A549 treated with DMSO at 1 μM for 4 hours (cell line): ENCODE data around the gene PRODH2. TPM values are rescaled to one million over a fixed set of nuclear protein-coding genes. Genes with fewer than 3 reads are reported as not detected.

Experiments
- total RNA-seq: library from RNA; stranded (reverse); fragments of 200-300 nt; extraction: Qiagen RNA extraction; gene quantifications from 5 replicates; pipeline ENCODE4 v1.2.3, GENCODE V29; 2022; ENCODE audit warnings: low read depth

The PRODH2 gene, protein sequence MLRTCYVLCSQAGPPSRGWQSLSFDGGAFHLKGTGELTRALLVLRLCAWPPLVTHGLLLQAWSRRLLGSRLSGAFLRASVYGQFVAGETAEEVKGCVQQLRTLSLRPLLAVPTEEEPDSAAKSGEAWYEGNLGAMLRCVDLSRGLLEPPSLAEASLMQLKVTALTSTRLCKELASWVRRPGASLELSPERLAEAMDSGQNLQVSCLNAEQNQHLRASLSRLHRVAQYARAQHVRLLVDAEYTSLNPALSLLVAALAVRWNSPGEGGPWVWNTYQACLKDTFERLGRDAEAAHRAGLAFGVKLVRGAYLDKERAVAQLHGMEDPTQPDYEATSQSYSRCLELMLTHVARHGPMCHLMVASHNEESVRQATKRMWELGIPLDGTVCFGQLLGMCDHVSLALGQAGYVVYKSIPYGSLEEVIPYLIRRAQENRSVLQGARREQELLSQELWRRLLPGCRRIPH
- 0.27 to 0.66 TPM (median 0.41 TPM) in 4 of 5 replicates, not detected in the other for total RNA-seq

DNA sequence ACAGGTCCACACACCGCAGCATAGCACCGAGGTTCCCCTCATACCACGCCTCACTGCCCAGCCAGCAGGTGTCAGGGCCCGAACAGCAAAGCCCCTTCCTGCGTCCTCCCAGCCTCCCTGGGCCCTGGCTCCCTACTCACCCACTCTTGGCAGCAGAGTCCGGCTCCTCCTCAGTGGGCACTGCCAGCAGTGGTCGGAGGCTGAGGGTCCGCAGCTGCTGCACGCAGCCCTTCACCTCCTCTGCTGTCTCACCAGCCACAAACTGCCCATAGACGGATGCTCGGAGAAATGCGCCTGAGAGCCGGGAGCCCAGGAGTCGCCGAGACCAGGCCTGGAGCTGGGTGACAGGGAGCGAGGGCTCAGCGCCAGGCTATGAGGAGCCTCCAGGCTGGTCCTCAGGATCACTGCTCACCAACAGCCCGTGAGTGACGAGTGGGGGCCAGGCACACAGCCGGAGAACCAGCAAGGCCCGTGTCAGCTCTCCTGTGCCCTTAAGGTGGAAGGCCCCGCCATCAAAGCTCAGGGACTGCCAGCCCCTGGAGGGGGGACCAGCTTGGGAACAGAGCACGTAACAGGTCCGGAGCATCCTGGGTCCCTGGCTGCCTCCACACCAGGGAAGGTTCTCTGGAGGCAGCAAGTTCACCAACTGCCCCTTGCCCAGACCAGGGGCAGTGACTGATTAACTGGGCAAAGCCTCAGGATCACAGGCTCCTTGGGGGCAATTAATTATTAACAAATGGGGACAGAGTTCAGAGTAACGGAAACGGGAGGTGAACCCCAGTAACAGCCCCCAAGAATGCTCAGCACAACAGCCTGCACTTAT lies at the start of gene PRODH2:
TSS of gene PRODH2 (minus strand) at position 626 of the 823 bp plus-strand sequence. CDS start at position 586, 40 bp downstream.

DNA sequence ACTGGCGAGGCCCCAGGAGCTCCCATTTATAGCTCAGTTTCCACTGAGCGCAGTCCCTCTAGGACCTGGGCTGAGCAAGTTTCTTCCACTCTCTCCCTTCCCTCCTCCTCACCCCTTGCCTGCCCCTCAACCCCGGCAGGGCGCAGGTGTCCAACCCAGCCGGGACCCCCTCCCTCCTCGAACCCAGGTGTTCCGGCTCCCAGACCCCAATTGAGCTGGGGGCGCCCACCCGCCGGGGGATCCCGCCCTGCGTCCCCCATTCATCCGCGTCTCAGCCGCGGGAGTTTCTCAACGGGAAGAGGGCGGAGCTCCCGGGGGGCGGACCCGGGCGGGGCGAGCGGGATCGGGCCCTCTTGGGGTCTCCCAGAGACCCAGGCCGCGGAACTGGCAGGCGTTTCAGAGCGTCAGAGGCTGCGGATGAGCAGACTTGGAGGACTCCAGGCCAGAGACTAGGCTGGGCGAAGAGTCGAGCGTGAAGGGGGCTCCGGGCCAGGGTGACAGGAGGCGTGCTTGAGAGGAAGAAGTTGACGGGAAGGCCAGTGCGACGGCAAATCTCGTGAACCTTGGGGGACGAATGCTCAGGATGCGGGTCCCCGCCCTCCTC lies 44.0 kb upstream of the PRODH2 start, which contains the start of gene KIRREL2:
TSS of gene KIRREL2 (plus strand) at position 366 of the 604 bp plus-strand sequence. CDS start at position 575, 209 bp downstream.

DNA sequence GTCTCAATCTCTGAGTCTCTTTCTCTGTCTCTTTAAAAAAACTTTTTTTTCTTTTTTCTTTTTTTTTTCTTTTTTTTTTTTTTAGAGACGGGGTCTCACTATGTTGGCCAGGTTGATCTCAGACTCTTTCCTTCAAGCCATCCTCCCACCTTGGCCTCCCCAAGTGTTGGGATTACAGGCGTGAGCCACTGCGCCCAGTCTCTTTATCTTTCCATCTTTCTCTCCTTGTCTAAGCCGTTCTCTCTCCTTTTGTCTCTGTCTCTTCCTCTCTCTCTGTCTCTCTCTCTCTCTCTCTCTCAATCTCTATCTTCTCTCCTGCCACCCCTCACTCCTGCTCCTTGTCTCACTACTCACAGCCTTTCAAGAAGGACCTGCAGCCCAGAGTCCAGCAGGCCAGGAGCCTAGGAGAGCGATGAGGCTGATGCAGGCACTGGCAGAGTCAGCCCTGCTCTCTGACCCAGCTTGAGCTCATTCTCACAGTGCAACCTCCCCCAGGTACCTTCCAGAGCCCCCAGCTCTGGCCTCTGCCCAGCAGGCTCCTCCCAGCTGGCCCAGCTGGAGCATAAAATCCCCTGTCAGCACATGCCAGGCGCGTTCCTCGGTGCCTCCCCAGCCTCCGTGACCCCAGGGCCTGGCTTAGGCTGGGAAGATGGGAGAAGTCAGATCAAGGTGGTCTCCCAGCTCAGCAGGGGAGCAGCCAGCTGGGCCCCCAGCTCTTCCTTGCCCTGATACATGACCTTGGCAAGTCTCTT lies 39.6 kb upstream of the PRODH2 start, which contains the start of gene NPHS1:
TSS of gene NPHS1 (minus strand) at position 476 of the 752 bp plus-strand sequence. CDS start 667 bp downstream, outside the sequence.

DNA sequence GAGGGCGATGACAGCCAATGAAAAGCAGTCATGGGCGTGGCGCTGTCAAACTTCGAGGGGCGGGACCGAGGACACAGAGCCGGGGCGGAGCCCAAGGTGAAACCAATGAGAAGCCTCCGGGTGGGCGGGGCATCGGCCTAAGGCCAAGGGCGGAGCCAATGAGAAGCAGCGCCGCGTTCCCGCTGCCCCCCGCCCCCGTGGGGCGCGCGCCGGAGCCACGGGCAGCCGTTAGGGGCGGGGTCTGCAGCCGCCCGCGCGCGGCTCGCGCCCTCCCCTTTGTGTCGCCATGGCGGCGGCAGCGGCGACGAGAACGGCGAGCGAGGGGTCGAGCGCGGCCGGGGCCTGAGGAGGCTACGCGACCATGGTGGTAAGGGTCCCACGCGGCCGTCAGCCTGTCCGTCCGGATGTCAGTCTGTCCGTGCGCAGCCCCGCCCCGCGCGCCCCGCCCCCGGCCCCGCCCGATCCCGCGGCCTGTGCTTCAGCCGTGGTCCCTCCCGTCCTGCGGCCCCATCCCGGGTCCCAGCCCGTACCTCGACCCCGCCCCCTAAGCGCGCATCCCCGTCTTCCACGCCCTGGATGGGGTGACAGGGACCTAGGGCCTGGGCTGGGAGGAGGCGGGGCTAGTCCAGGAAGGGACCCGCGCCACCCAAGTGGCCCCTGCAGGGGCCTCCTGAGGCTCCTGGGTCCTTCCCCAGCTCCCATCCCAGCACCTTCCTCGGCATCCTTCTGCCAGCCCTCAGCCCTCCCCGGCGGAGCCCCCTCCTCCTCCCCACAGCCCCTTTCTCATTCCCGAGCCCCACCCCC lies 37.1 kb downstream of the PRODH2 start, which contains the start of gene ARHGAP33:
TSS of gene ARHGAP33 (plus strand) at position 267 of the 804 bp plus-strand sequence. CDS start at position 362, 95 bp downstream.

DNA sequence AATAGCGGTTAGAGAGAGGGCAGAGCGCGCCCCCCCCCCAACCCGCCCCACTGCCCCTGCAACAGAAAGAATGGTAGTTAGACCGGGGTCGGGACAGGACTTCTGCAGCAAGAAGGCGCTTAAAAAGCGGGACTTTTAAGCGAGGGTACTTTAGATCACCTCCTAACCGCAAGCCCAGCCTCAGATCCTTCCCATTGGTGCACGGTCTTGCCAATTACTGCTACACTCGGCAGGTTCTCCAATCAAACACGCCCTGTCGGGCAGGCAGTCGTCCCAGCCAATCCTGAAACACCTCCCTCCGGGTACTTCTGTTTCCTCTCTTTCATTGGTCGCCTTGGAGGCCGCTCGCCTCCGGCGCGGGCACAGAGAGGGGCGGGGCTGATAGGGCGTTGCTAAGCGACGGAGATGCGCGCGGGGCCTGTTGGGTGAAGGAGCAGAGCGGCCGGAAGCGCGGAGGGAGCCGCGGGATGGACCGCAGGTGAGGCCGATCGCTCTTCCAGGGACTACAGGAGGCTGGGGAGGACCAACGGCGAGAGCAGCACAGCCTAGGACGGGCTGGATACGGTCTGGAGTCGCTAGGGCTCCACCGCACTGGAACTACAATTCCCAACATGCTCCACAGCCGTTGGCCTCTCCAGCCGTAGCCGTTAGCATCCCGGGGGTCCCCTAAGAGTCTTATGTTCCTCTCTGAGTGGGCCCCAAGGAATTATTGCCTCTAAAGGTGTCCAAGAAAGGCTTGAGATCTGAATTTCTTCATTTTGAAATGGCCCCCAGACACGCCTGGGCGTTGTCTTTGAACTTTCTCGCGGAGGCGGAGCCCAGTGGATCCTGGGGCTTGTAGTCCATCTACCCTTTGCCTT lies 54.7 kb downstream of the PRODH2 start, which contains the start of gene PROSER3:
TSS of gene PROSER3 (plus strand) at position 428 of the 860 bp plus-strand sequence. CDS start at position 468, 40 bp downstream.

DNA sequence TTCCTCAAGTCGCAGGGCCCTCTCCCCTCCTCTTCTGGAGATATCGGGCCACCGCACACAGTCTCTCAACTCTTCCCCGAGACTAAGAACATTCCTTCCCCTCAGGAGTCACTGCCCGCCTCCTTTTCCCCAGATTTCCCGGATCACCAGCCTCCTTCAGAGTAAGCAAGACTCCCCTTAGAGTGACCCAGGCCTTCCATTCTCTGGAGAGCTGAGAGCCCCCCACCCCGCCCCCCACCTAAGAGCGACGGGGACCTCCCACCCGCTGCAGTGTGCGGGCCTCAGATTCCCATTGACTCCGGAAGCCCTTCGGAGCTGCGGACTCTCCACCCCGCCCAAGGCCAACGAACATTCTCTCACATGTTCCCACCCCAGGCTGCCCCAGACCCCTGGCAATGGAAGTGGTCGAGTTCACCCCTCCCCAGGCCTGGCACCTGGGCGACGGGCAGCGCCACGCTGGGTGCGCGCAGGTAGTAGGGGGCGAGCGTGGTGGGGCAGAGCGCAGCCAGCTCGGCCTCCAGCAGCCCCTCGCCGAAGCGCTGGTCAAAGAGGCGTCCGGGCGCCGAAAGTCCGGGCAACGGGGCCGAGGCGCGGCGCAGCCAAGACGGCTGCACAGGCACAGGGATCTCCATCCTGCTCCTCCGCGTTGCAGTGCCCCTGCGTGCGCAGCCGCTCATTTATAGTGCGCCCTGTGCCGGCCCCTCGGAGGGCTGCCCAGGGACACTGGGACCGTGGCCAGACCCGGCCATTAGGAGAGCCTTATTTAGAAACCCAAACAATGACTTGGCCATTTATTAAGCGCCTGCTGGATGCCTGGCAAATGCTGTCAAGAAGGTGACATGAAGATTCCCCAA lies 56.0 kb downstream of the PRODH2 start, which contains the start of gene HSPB6:
TSS of gene HSPB6 (minus strand) at position 653 of the 854 bp plus-strand sequence. CDS start at position 632, 21 bp downstream.

Other genes starting within 250 kb of the PRODH2 start
- gene ATP4A, start 249.2 kb downstream of the PRODH2 start, total RNA-seq = 0.10 TPM in 1 of 5 replicates, not detected in the others
- not detected in 5 replicates for gene PMIS2, start 226.7 kb downstream of the PRODH2 start, total RNA-seq
- gene HAUS5, start 200.1 kb downstream of the PRODH2 start, total RNA-seq = 10.8 to 18.4 TPM (median 15.7 TPM) in 5 replicates
- gene RBM42, start 183.8 kb downstream of the PRODH2 start, total RNA-seq = 147 to 213 TPM (median 187 TPM) in 5 replicates
- 2.1 to 3.1 TPM (median 2.3 TPM) in 5 replicates for gene ETV2, start 171.1 kb downstream of the PRODH2 start, total RNA-seq
- gene COX6B1, start 164.5 kb downstream of the PRODH2 start, total RNA-seq = 1,270 to 1,573 TPM (median 1,320 TPM) in 5 replicates
- 0.64 to 1.2 TPM (median 0.84 TPM) in 5 replicates for gene UPK1A, start 146.3 kb downstream of the PRODH2 start, total RNA-seq
- 0.05 TPM in 1 of 5 replicates, not detected in the others for gene ZBTB32, start 108.3 kb downstream of the PRODH2 start, total RNA-seq
- gene KMT2B, start 94.8 kb downstream of the PRODH2 start, total RNA-seq = 47.8 to 63.3 TPM (median 58.5 TPM) in 5 replicates
- 10.2 to 13.0 TPM (median 11.9 TPM) in 5 replicates for gene IGFLR1, start 70.4 kb downstream of the PRODH2 start, total RNA-seq
- gene U2AF1L4, start 67.4 kb downstream of the PRODH2 start, total RNA-seq = 23.0 to 29.3 TPM (median 28.6 TPM) in 5 replicates
- 273 to 299 TPM (median 279 TPM) in 5 replicates for gene PSENEN, start 67.2 kb downstream of the PRODH2 start, total RNA-seq
- 20.7 to 27.8 TPM (median 21.4 TPM) in 5 replicates for gene LIN37, start 64.3 kb downstream of the PRODH2 start, total RNA-seq
- gene HSPB6, start 55.8 kb downstream of the PRODH2 start, total RNA-seq = 0.16 to 0.34 TPM (median 0.20 TPM) in 5 replicates
- 27.5 to 38.7 TPM (median 32.5 TPM) in 5 replicates for gene PROSER3, start 54.7 kb downstream of the PRODH2 start, total RNA-seq
- 3.5 to 9.2 TPM (median 6.2 TPM) in 5 replicates for gene ARHGAP33, start 37.3 kb downstream of the PRODH2 start, total RNA-seq
- gene NPHS1, start 39.7 kb upstream of the PRODH2 start, total RNA-seq = 0.17 to 0.77 TPM (median 0.42 TPM) in 5 replicates
- gene KIRREL2, start 44.1 kb upstream of the PRODH2 start, total RNA-seq = 0.44 to 0.74 TPM (median 0.58 TPM) in 5 replicates
- 82.7 to 99.7 TPM (median 88.7 TPM) in 5 replicates for gene APLP1, start 55.7 kb upstream of the PRODH2 start, total RNA-seq
- 6.5 to 8.9 TPM (median 7.4 TPM) in 5 replicates for gene NFKBID, start 87.7 kb upstream of the PRODH2 start, total RNA-seq
- gene HCST, start 89.7 kb upstream of the PRODH2 start, total RNA-seq = 0.25 to 0.75 TPM (median 0.60 TPM) in 3 of 5 replicates, not detected in the others
- gene TYROBP, start 95.5 kb upstream of the PRODH2 start, total RNA-seq = 0.31 TPM in 1 of 5 replicates, not detected in the others
- 11.7 to 28.8 TPM (median 20.5 TPM) in 5 replicates for gene LRFN3, start 123.5 kb upstream of the PRODH2 start, total RNA-seq
- gene SDHAF1, start 182.3 kb upstream of the PRODH2 start, total RNA-seq = 36.8 to 48.3 TPM (median 46.4 TPM) in 5 replicates
- gene SYNE4, start 196.0 kb upstream of the PRODH2 start, total RNA-seq = 0.17 to 0.63 TPM (median 0.31 TPM) in 5 replicates
- 23.6 to 26.4 TPM (median 24.6 TPM) in 5 replicates for gene ALKBH6, start 201.4 kb upstream of the PRODH2 start, total RNA-seq
- gene CLIP3, start 220.0 kb upstream of the PRODH2 start, total RNA-seq = 0.49 to 1.2 TPM (median 0.69 TPM) in 5 replicates
- gene THAP8, start 241.4 kb upstream of the PRODH2 start, total RNA-seq = 4.7 to 7.1 TPM (median 5.8 TPM) in 5 replicates
- gene WDR62, start 242.1 kb upstream of the PRODH2 start, total RNA-seq = 23.0 to 30.7 TPM (median 27.6 TPM) in 5 replicates